MCF 10A (cell line): ENCODE measurements around the gene DOCK9. TPM values are rescaled to one million over a fixed set of nuclear protein-coding genes. Genes with fewer than 3 reads are reported as not detected.
A peak's percentile ranks its signal among the peaks of the same experiment; 100 is the strongest.

ENCODE experiments used
- BruUV-seq: library from RNA; stranded (reverse); fragments of 400-500 nt; replicated peaks from 2 replicates; lab custom pipeline; 2021; lab: Mats Ljungman, UMichigan
- CTCF ChIA-PET: fragments of 300-600 bp; sonication (Branson Sonifier 250); formaldehyde crosslinking; extraction: SDS; loops from one replicate; lab custom pipeline; 2021; ENCODE audit warnings: antibody characterized with exemption, inconsistent platforms; lab: Yijun Ruan, JAX
- POLR2A ChIA-PET: fragments of 300-600, 350-650 bp; sonication (Branson Sonifier 250); formaldehyde crosslinking; extraction: SDS; loops from one replicate; lab custom pipeline; 2020; ENCODE audit warnings: antibody characterized with exemption, inconsistent platforms; lab: Yijun Ruan, JAX
- DNase-seq: peaks from one replicate; pipeline ENCODE4 v3.0.0-alpha.2; 2018; ENCODE audit not compliant: unreplicated experiment
- H3K27ac Mint-ChIP-seq: one replicate; pipeline ENCODE4 v1.8.0; 2022; ENCODE audit warnings: mild to moderate bottlenecking, low read depth, mixed read lengths; ENCODE audit not compliant: unreplicated experiment
- H3K27me3 Mint-ChIP-seq: one replicate; pipeline ENCODE4 v1.8.0; 2022; ENCODE audit warnings: mixed read lengths; ENCODE audit not compliant: insufficient read depth, unreplicated experiment
- H3K36me3 Mint-ChIP-seq: one replicate; pipeline ENCODE4 v1.8.0; 2022; ENCODE audit warnings: mild to moderate bottlenecking, moderate library complexity, mixed read lengths; ENCODE audit not compliant: insufficient read depth, unreplicated experiment
- H3K4me1 Mint-ChIP-seq: one replicate; pipeline ENCODE4 v1.8.0; 2022; ENCODE audit warnings: mixed read lengths; ENCODE audit not compliant: insufficient read depth, unreplicated experiment
- H3K4me3 Mint-ChIP-seq: one replicate; pipeline ENCODE4 v1.8.0; 2022; ENCODE audit warnings: mild to moderate bottlenecking, moderate library complexity, mixed read lengths; ENCODE audit not compliant: unreplicated experiment
- H3K9me3 Mint-ChIP-seq: one replicate; pipeline ENCODE4 v1.8.0; 2022; ENCODE audit warnings: mixed read lengths; ENCODE audit not compliant: unreplicated experiment
- CTCF ChIP-seq: fragments of 200-600 bp; IDR thresholded peaks from one replicate; pipeline ENCODE4 v1.8.0; 2022; ENCODE audit warnings: antibody characterized with exemption, mild to moderate bottlenecking; ENCODE audit not compliant: unreplicated experiment
- intact Hi-C: fragments of 100-400 bp; cut with micrococcal nuclease; formaldehyde crosslinking; loops from 2 replicates; pipeline ENCODE4 v1.14.1; 2022
- total RNA-seq: library from RNA; stranded (reverse); gene quantifications from 2 replicates; pipeline ENCODE4 v1.2.3, GENCODE V29; 2022

The DOCK9 gene
- total RNA-seq, 1 experiment from 2014 or later = 77.0 TPM

GRCh38 chr13:98802559-98802958 lies 175.3 kb downstream of the DOCK9 start:
- Mint-ChIP-seq H3K4me1 (no peaks in the 10 kb centered on the region), H3K36me3 (peaks cover 56% of the 10 kb centered on the region)
- intact Hi-C loops = no loop called here

GRCh38 chr13:98801626-98802418 lies 176.0 kb downstream of the DOCK9 start:
- H3K4me1 Mint-ChIP-seq = no peaks in the 10 kb centered on the region
- peaks cover 55% of the 10 kb centered on the region for H3K36me3 Mint-ChIP-seq
- no peak overlapping the region for H3K27ac Mint-ChIP-seq
- TF ChIP-seq CTCF = no peak
- no TSS peak for BruUV-seq
- H3K4me3 Mint-ChIP-seq = no peak overlapping the region
- intact Hi-C loops = no loop called here
- no peaks in the 10 kb centered on the region for H3K9me3 Mint-ChIP-seq
- no peaks in the 10 kb centered on the region for H3K27me3 Mint-ChIP-seq
- POLR2A ChIA-PET = interaction anchor here (1.6 kb wide), 1 partner anchor 19 kb away, joined by 3 read pairs; no protein-coding TSS in a partner anchor
- DNase-seq = no peak
- CTCF ChIA-PET = interaction anchor here (0.5 to 1.1 kb wide), 3 partner anchors 34 to 104 kb away, joined by 3 to 4 read pairs (median 3); no protein-coding TSS in a partner anchor

More at GRCh38 chr13:98802559-98802958, 175.3 kb downstream of the DOCK9 start:
- Mint-ChIP-seq H3K4me3 (no peak overlapping the region), H3K9me3 (no peaks in the 10 kb centered on the region), H3K27me3 (no peaks in the 10 kb centered on the region), H3K27ac (no peak overlapping the region)
- ChIA-PET CTCF (no interaction called here), POLR2A (interaction anchor here (1.6 kb wide), 1 partner anchor 18 kb away, joined by 3 read pairs; no protein-coding TSS in a partner anchor)
- DNase-seq = no peak
- no TSS peak for BruUV-seq
- TF ChIP-seq CTCF = no peak

- Mint-ChIP-seq H3K36me3 (peaks cover 56% of the 10 kb centered on the region), H3K27me3 (no peaks in the 10 kb centered on the region), H3K4me1 (no peaks in the 10 kb centered on the region), H3K9me3 (no peaks in the 10 kb centered on the region), H3K27ac (no peak overlapping the region), H3K4me3 (no peak overlapping the region)
- ChIA-PET CTCF (interaction anchor here (0.6 to 1.2 kb wide), 3 partner anchors 43 to 80 kb away, joined by 3 to 6 read pairs (median 5); no protein-coding TSS in a partner anchor), POLR2A (no interaction called here)
- no TSS peak for BruUV-seq
- no peak for DNase-seq
- no peak for TF ChIP-seq CTCF
- intact Hi-C loops = no loop called here
These were observed 177.8 kb downstream of the DOCK9 start for GRCh38 chr13:98800078-98800477.

GRCh38 chr13:98798849-98799645 lies 178.8 kb downstream of the DOCK9 start:
- Mint-ChIP-seq H3K9me3 (no peaks in the 10 kb centered on the region), H3K4me3 (no peak overlapping the region), H3K27me3 (no peaks in the 10 kb centered on the region), H3K4me1 (no peaks in the 10 kb centered on the region), H3K27ac (no peak overlapping the region), H3K36me3 (peaks cover 58% of the 10 kb centered on the region)
- intact Hi-C loops = no loop called here
- no peak for TF ChIP-seq CTCF
- POLR2A ChIA-PET = no interaction called here
- CTCF ChIA-PET = interaction anchor here (0.7 to 1.2 kb wide), 2 partner anchors 23 to 44 kb away, joined by 3 to 6 read pairs; no protein-coding TSS in a partner anchor
- DNase-seq = peak; percentile 59
- BruUV-seq = no TSS peak
